ENCODE results near the gene ANO6.

Gene ANO6

DNA sequence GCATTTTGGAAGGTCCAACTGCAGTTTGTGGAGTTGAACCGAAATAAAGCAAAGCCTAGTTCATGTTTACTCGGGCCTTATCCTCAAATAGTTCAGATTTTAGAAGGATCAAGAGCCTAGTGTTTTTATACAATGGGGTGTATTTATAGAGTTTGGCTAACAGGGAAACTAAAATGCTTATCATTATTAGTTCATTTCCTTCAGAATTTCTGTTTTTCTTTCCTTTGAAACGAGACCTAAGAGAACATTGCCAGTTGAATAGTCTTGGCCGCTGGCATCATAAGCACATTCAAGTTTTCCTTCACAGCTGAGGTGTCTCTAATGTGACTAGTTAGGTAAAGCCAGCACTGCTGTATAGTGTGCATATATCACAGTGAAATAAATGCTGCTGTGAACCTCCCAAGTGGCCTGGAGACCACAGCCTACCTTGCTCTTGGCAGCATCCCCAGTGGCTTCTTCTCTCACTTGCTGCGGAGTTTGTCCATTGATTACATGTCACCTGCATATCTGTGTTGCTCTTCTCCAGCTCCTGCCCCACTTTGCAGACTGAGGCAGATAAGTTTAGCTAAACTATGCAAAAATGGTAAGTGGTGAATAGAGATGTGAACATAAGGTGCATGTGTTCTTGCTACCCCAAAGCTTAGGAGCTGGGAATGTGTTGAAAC, 88.8 kb downstream of the ANO6 start:
- TF ChIP-seq CTCF (IDR thresholded peaks at IDR 0.05; ENCODE audit: low read depth, low read length, missing control alignments), result no peak

DNA sequence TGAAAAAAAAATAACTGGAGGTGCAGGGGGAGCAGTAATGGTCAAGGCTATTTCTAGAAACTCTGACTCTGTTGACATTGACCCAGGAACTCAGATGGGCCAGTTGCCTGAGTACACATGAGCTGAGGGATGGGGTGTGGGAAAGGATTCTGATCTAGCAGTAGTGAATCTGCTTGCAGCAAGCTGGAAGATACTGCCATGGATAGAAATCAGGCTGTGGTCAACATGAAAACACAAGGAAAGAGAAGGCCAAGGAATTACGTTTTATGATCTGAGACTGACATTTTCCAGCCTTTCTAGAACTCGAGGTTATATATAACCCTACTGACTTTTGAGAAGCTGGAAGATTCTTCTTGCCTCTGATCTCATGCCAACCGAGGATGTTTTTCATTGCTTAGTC, 90.0 kb downstream of the ANO6 start:
- no peak overlapping the region for H3K4me3 ChIP-seq (replicated peaks; ENCODE audit: low read depth, low read length)
- TF ChIP-seq CTCF (IDR thresholded peaks at IDR 0.05; ENCODE audit: low read depth, low read length, missing control alignments), result no peak
- DNase-seq (ENCODE audit: extremely low read depth, low read depth), result no peak

More for the DNA sequence above, 88.8 kb downstream of the ANO6 start:
- DNase-seq (ENCODE audit: extremely low read depth, low read depth), result no peak
- H3K4me3 ChIP-seq (replicated peaks; ENCODE audit: low read depth, low read length), result no peak overlapping the region

- TF ChIP-seq CTCF (IDR thresholded peaks at IDR 0.05; ENCODE audit: low read depth, low read length, missing control alignments), result no peak
- no peak overlapping the region for H3K4me3 ChIP-seq (replicated peaks; ENCODE audit: low read depth, low read length)
- no peak for DNase-seq (ENCODE audit: extremely low read depth, low read depth)
Measured at GRCh38 chr12:45309836-45310626, 94.1 kb downstream of the ANO6 start.

GRCh38 chr12:45310627-45310968, 94.7 kb downstream of the ANO6 start:
- no peak overlapping the region for H3K4me3 ChIP-seq (replicated peaks; ENCODE audit: low read depth, low read length)
- TF ChIP-seq CTCF (IDR thresholded peaks at IDR 0.05; ENCODE audit: low read depth, low read length, missing control alignments), result no peak
- DNase-seq (ENCODE audit: extremely low read depth, low read depth), result no peak

GRCh38 chr12:45312012-45312411, 96.1 kb downstream of the ANO6 start:
- TF ChIP-seq CTCF (IDR thresholded peaks at IDR 0.05; ENCODE audit: low read depth, low read length, missing control alignments), result no peak
- no peak for DNase-seq (ENCODE audit: extremely low read depth, low read depth)
- no peak overlapping the region for H3K4me3 ChIP-seq (replicated peaks; ENCODE audit: low read depth, low read length)

DNA sequence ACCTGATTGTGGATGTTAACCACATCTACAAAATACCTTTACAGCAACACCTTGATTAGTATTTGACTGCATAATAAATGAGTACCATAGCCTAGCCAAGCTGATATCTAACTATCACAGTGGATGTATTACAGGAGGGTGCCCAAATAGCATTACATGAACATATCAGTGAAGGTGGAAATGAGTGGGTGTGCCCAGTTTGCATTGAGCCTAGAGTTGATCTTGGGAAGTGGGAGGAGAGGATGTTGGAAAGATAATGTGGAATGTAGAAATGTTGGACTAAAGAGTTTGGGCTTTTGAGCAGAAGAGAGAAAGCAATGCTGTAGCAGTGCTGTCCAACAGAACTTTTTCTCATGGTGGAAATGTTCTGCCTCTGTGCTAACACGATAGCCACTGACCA, 98.9 kb downstream of the ANO6 start:
- no peak for TF ChIP-seq CTCF (IDR thresholded peaks at IDR 0.05; ENCODE audit: low read depth, low read length, missing control alignments)
- no peak overlapping the region for H3K4me3 ChIP-seq (replicated peaks; ENCODE audit: low read depth, low read length)
- DNase-seq (ENCODE audit: extremely low read depth, low read depth), result no peak
